ENCODE measurements around the gene CASZ1. TPM values are rescaled to one million over a fixed set of nuclear protein-coding genes. Genes with fewer than 3 reads are reported as not detected.

The CASZ1 gene
- total and polyA plus RNA-seq, 9 of the 15 experiments (the other 6 are each of a cell fraction or from before 2014, with no cell fraction given), result 0.01 to 4.0 (median 0.76) TPM; not detected in 1

DNA sequence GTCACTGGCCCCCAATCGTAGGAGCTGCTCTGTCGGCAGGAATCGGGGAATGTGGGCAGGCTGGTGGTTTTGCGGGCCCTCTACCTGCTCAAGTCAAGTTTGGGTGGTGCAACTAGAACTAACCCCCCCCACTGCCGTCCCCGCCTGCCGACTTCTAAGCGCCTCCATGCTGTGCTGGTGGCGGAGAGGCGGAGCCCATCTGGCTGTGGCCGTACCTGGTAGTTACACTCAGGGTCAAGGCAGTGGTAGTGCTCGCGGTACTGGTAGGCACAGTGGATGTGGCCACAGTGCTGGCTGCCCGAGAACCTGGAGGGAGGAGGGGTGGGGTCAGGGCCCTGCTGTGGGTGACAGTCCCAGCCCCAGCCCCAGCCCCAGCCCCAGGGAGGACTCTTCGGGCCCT, 140.0 kb downstream of the CASZ1 start:
- no peaks in the 10 kb centered on the region for H3K36me3 ChIP-seq (ENCODE audit: control insufficient read depth, insufficient read depth, low read length)
- CTCF ChIA-PET (ENCODE audit: low intra/inter-chr PET ratio), result no interaction called here
- H3K27ac ChIP-seq (ENCODE audit: extremely low read depth, low read depth, low read length), result no peak overlapping the region
- H2AFZ ChIP-seq (ENCODE audit: low read depth, low read length), result no peak overlapping the region
- peaks cover 0 to 65% of the 10 kb centered on the region in 2 experiments; a peak in 2 of 5 replicates for H3K4me1 ChIP-seq (replicated peaks in 1 of 2; ENCODE audit: control insufficient read depth in 2 of 2, insufficient read depth in 2 of 2, low read length in 2 of 2)
- intact Hi-C loops (cut with micrococcal nuclease), result no loop called here
- peak; percentile 14; the same call in 2 of the 3 replicates for ATAC-seq
- no peak overlapping the region for H3K4me3 ChIP-seq
- H3K9ac ChIP-seq (ENCODE audit: insufficient read depth in 1 of 2, low read depth in 2 of 2, low read length in 2 of 2), result no peak overlapping the region
- 0 out of 2 replicates have a peak, but pooled peaks cover under 1% of the 10 kb centered on the region for H3K9me3 ChIP-seq (replicated peaks; ENCODE audit: control insufficient read depth, insufficient read depth, low read depth, low read length)
- H3K9me1 ChIP-seq (ENCODE audit: control insufficient read depth, insufficient read depth, low read length), result no peaks in the 10 kb centered on the region
- BruUV-seq (replicated peaks), result no TSS peak
- in situ Hi-C loops (cut with MboI), result no loop called here
- no peak for FAIRE-seq
- TF ChIP-seq ZBTB8A (IDR thresholded peaks at IDR 0.05; ENCODE audit: partially characterized antibody), result no peak
- no peak for TF ChIP-seq HDAC6 (IDR thresholded peaks at IDR 0.05; ENCODE audit: low read depth, low read length)
- no peak for TF ChIP-seq C11orf30 (IDR thresholded peaks at IDR 0.05; ENCODE audit: low read depth)
- no peak for TF ChIP-seq ZNF324 (CRISPR knock-in tag; IDR thresholded peaks at IDR 0.05)
- TF ChIP-seq, protein P1, sequence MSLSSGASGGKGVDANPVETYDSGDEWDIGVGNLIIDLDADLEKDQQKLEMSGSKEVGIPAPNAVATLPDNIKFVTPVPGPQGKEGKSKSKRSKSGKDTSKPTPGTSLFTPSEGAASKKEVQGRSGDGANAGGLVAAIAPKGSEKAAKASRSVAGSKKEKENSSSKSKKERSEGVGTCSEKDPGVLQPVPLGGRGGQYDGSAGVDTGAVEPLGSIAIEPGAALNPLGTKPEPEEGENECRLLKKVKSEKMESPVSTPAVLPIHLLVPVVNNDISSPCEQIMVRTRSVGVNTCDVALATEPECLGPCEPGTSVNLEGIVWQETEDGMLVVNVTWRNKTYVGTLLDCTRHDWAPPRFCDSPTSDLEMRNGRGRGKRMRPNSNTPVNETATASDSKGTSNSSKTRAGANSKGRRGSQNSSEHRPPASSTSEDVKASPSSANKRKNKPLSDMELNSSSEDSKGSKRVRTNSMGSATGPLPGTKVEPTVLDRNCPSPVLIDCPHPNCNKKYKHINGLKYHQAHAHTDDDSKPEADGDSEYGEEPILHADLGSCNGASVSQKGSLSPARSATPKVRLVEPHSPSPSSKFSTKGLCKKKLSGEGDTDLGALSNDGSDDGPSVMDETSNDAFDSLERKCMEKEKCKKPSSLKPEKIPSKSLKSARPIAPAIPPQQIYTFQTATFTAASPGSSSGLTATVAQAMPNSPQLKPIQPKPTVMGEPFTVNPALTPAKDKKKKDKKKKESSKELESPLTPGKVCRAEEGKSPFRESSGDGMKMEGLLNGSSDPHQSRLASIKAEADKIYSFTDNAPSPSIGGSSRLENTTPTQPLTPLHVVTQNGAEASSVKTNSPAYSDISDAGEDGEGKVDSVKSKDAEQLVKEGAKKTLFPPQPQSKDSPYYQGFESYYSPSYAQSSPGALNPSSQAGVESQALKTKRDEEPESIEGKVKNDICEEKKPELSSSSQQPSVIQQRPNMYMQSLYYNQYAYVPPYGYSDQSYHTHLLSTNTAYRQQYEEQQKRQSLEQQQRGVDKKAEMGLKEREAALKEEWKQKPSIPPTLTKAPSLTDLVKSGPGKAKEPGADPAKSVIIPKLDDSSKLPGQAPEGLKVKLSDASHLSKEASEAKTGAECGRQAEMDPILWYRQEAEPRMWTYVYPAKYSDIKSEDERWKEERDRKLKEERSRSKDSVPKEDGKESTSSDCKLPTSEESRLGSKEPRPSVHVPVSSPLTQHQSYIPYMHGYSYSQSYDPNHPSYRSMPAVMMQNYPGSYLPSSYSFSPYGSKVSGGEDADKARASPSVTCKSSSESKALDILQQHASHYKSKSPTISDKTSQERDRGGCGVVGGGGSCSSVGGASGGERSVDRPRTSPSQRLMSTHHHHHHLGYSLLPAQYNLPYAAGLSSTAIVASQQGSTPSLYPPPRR (CRISPR knock-in tag; IDR thresholded peaks at IDR 0.05; ENCODE audit: borderline replicate concordance), result no peak
- TF ChIP-seq ZZZ3 (IDR thresholded peaks at IDR 0.05), result no peak
- TF ChIP-seq ZNF785 (CRISPR knock-in tag; IDR thresholded peaks at IDR 0.05), result no peak
- TF ChIP-seq, protein P2, sequence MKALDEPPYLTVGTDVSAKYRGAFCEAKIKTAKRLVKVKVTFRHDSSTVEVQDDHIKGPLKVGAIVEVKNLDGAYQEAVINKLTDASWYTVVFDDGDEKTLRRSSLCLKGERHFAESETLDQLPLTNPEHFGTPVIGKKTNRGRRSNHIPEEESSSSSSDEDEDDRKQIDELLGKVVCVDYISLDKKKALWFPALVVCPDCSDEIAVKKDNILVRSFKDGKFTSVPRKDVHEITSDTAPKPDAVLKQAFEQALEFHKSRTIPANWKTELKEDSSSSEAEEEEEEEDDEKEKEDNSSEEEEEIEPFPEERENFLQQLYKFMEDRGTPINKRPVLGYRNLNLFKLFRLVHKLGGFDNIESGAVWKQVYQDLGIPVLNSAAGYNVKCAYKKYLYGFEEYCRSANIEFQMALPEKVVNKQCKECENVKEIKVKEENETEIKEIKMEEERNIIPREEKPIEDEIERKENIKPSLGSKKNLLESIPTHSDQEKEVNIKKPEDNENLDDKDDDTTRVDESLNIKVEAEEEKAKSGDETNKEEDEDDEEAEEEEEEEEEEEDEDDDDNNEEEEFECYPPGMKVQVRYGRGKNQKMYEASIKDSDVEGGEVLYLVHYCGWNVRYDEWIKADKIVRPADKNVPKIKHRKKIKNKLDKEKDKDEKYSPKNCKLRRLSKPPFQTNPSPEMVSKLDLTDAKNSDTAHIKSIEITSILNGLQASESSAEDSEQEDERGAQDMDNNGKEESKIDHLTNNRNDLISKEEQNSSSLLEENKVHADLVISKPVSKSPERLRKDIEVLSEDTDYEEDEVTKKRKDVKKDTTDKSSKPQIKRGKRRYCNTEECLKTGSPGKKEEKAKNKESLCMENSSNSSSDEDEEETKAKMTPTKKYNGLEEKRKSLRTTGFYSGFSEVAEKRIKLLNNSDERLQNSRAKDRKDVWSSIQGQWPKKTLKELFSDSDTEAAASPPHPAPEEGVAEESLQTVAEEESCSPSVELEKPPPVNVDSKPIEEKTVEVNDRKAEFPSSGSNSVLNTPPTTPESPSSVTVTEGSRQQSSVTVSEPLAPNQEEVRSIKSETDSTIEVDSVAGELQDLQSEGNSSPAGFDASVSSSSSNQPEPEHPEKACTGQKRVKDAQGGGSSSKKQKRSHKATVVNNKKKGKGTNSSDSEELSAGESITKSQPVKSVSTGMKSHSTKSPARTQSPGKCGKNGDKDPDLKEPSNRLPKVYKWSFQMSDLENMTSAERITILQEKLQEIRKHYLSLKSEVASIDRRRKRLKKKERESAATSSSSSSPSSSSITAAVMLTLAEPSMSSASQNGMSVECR (CRISPR knock-in tag; IDR thresholded peaks at IDR 0.05), result no peak
- TF ChIP-seq, protein P3, sequence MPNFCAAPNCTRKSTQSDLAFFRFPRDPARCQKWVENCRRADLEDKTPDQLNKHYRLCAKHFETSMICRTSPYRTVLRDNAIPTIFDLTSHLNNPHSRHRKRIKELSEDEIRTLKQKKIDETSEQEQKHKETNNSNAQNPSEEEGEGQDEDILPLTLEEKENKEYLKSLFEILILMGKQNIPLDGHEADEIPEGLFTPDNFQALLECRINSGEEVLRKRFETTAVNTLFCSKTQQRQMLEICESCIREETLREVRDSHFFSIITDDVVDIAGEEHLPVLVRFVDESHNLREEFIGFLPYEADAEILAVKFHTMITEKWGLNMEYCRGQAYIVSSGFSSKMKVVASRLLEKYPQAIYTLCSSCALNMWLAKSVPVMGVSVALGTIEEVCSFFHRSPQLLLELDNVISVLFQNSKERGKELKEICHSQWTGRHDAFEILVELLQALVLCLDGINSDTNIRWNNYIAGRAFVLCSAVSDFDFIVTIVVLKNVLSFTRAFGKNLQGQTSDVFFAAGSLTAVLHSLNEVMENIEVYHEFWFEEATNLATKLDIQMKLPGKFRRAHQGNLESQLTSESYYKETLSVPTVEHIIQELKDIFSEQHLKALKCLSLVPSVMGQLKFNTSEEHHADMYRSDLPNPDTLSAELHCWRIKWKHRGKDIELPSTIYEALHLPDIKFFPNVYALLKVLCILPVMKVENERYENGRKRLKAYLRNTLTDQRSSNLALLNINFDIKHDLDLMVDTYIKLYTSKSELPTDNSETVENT (CRISPR knock-in tag; IDR thresholded peaks at IDR 0.05), result no peak
- no peak for TF ChIP-seq ZNF586 (CRISPR knock-in tag; conservative IDR thresholded peaks at IDR 0.05)
- POLR2A ChIA-PET, result no interaction called here
- H3K4me2 ChIP-seq (ENCODE audit: insufficient read depth, low read length), result no peak overlapping the region
- no peaks in the 10 kb centered on the region for H3K79me2 ChIP-seq (ENCODE audit: control insufficient read depth, insufficient read depth, low read length)
- 4% methylated on average over 15 of the region's 15 CpGs for WGBS (ENCODE audit: insufficient coverage, low coverage, missing lambda C conversion rate)
- H4K20me1 ChIP-seq (replicated peaks; ENCODE audit: control insufficient read depth, insufficient read depth, low read length), result peaks cover 30% of the 10 kb centered on the region
- DNase-seq (ENCODE audit: extremely low read depth in 1 of 4, low spot score in 3 of 4), result no peak
- peaks cover 51 to 86% of the 10 kb centered on the region in 2 experiments for H3K27me3 ChIP-seq (ENCODE audit: control insufficient read depth in 2 of 2, insufficient read depth in 2 of 2, low read length in 2 of 2)
